ENCODE results near the gene SPCS2.

The SPCS2 gene

DNA sequence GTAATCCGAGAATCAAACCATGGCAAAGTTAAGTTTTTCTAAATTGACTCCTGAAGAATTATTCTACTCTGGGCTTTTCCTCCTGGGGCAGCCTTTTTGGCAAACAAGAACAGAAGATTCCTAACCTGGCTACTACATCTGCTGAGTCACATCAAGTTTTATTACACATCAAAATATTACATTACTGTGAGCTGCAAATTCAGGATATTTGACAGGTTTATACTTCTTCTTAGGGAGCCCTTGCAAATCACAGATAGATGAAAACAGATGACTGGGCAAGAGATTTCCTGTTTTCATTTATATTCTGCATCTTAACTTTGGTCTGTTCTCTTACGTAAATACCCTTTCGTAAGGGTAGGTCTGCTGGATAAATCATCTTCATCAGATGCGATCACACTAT is 23.8 kb upstream of the SPCS2 start:
- H3K4me3 ChIP-seq (ENCODE audit: low read depth, low read length): no peak overlapping the region
- DNase-seq (ENCODE audit: low read depth): no peak
- in situ Hi-C loops (cut with HindIII; ENCODE audit: low sequenced_read_pairs): loop anchor here (5.0 kb wide), 1 partner anchor 107 kb away; no protein-coding TSS in a partner anchor
- TF ChIP-seq, protein P1, sequence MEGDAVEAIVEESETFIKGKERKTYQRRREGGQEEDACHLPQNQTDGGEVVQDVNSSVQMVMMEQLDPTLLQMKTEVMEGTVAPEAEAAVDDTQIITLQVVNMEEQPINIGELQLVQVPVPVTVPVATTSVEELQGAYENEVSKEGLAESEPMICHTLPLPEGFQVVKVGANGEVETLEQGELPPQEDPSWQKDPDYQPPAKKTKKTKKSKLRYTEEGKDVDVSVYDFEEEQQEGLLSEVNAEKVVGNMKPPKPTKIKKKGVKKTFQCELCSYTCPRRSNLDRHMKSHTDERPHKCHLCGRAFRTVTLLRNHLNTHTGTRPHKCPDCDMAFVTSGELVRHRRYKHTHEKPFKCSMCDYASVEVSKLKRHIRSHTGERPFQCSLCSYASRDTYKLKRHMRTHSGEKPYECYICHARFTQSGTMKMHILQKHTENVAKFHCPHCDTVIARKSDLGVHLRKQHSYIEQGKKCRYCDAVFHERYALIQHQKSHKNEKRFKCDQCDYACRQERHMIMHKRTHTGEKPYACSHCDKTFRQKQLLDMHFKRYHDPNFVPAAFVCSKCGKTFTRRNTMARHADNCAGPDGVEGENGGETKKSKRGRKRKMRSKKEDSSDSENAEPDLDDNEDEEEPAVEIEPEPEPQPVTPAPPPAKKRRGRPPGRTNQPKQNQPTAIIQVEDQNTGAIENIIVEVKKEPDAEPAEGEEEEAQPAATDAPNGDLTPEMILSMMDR (IDR thresholded peaks at IDR 0.05; ENCODE audit: low read depth, low read length, missing control alignments): no peak

DNA sequence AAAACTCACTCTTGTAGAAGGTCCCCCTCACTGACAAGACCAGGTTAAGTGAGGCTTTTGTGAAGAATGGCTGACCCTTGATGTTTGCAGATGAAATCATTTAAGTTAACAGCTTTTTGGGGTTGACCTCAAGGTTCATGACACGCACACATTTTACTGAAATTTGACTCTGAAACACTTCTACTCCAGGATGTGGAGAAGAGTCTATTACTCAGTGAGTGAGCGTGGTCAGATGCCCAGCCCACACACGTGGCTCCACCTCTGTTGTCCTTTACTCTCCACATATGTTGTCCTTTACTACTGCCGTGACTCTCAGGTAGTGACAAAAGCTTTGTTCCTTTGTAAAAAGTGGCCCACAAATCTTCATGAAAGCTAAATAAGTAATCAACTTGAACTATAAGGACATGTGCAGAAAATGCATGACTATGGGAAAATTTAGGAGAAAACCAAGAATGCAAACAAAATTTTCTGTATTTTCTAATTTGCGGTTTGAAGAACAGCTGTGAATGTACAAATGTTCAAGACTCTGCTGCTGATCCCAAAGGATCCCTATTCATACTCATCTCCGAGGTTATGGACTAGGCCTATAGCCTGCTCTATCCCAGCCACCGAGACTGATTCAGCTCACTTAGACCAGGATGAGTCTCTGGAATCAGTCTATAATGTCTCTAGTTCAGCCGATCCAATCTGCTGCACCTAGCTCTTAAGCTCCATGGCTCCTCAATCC is 22.6 kb upstream of the SPCS2 start:
- in situ Hi-C loops (cut with HindIII; ENCODE audit: low sequenced_read_pairs): loop anchor here (5.0 kb wide), 1 partner anchor 106 kb away; no protein-coding TSS in a partner anchor
- no peak for DNase-seq (ENCODE audit: low read depth)
- TF ChIP-seq, protein P1 (IDR thresholded peaks at IDR 0.05; ENCODE audit: low read depth, low read length, missing control alignments): no peak
- H3K4me3 ChIP-seq (ENCODE audit: low read depth, low read length): no peak overlapping the region

DNA sequence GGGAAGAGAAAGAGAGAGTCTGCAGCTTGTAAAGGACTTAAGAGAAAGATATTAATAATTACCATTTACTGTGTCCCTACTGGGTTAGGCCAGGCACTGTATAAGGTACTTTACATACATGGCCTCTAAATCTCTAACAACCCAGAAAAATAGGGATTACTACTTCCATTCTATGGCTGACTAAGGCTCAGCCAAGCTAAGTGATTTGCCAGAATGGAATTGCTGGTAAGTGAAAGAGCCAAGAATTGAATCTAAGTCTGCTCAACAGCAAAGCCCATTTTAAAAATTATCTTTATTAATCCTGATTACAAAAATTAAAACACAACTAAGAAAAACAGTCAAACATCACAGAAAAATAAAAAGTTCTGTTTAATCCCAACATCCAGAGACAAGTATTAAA is 21.6 kb upstream of the SPCS2 start:
- no peak overlapping the region for H3K4me3 ChIP-seq (ENCODE audit: low read depth, low read length)
- in situ Hi-C loops (cut with HindIII; ENCODE audit: low sequenced_read_pairs): loop anchor here (5.0 kb wide), 1 partner anchor 105 kb away; no protein-coding TSS in a partner anchor
- TF ChIP-seq, protein P1 (IDR thresholded peaks at IDR 0.05; ENCODE audit: low read depth, low read length, missing control alignments): no peak
- DNase-seq (ENCODE audit: low read depth): no peak

DNA sequence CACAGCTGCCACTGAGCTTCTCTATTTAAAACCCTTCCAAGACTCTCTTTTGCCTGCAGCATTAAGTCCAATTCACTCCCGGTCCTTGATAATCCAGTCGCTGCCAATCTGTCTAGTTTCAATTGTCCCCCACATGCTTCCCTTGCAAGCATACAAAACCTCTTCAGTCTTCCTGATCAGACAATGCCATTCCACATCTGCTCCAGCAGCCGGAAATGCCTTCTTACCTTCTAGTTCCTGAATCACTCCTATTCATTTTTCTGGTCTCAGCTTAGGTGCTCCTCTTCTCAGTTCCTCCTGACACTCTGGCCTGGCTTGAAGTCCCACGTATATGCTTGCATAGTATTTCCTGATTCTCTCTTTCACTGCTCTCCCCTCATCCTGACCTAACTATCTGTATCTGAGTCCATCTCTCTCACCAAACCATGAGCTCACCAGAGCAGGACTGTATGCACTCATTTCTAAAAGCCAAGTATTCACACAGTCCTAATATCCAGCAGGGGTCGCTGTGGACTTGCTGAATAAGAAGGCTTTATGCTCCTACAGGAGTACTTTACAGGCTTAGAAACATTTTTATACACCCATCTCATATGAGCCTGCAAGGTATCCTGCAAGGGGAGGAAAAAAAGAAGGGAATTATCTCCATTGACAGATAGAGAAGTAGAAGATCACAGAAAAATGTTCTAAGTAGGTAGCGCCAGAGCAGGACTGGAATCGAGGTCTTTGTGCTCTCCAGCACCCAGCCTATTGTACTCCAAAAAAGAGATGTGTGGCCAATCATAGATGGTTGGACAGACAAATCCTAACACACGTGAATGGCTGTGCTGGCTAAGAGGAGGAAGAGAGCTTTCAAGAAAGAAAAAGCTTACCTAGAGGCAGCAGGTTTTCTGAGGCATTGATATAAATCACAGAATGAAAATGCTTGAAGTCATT is 19.4 kb upstream of the SPCS2 start:
- no peak overlapping the region for H3K4me3 ChIP-seq (ENCODE audit: low read depth, low read length)
- TF ChIP-seq, protein P1 (IDR thresholded peaks at IDR 0.05; ENCODE audit: low read depth, low read length, missing control alignments): peak; percentile 80
- DNase-seq (ENCODE audit: low read depth): peak; percentile 94
- in situ Hi-C loops (cut with HindIII; ENCODE audit: low sequenced_read_pairs): loop anchor here (5.0 kb wide), 1 partner anchor 103 kb away; no protein-coding TSS in a partner anchor

DNA sequence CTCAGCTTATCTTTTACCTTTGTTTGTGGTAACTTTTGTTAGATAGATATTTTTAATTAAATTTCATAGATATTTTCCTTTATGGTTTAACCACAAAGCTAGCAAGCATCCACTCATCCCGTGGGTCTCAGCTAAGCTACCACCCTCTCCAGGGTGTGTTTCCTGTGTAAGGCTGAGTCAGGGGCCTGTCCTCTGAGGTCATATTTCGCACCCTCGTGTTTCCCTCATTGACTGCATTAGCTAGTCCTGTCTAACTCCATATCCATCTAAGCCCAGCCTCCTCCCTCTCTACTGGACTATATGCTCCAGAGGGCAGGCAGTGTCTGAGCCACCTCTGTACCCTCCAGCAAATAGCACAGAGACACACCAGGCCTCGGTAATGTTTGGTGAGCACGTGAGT is 16.9 kb upstream of the SPCS2 start:
- in situ Hi-C loops (cut with HindIII; ENCODE audit: low sequenced_read_pairs): no loop called here
- DNase-seq (ENCODE audit: low read depth): no peak
- TF ChIP-seq, protein P1 (IDR thresholded peaks at IDR 0.05; ENCODE audit: low read depth, low read length, missing control alignments): no peak
- H3K4me3 ChIP-seq (ENCODE audit: low read depth, low read length): no peak overlapping the region

DNA sequence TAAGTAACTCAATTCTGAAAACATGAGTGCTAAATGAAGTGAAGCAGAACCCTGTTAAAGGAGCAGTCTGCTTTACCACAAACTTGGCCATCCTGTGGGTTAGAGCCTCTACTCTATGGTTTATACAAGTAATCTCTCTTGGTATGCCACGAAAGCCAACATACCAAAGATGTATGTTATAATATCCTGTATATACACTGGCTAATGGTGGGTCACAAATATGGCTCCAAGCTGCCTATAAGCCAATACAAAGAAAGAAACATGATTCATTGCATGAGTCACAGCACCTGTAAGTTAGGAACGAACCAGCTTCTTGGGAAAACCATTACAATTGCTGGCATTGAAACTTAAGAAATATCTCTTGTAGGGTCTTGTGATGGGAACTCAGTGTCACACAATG is 16.3 kb upstream of the SPCS2 start:
- H3K4me3 ChIP-seq (ENCODE audit: low read depth, low read length): no peak overlapping the region
- DNase-seq (ENCODE audit: low read depth): peak; percentile 60
- in situ Hi-C loops (cut with HindIII; ENCODE audit: low sequenced_read_pairs): no loop called here
- TF ChIP-seq, protein P1 (IDR thresholded peaks at IDR 0.05; ENCODE audit: low read depth, low read length, missing control alignments): no peak
